ENCODE results near the gene TEAD4. TPM values are rescaled to one million over a fixed set of nuclear protein-coding genes. Genes with fewer than 3 reads are reported as not detected.

TEAD4 gene
- total and polyA plus RNA-seq, 2 donors (not counting 1 experiment from before 2014, with no cell fraction given) = not detected

- Histone ChIP-seq H3K4me3 (ENCODE audit: control extremely low read depth in 1 of 5, extremely low read depth in 1 of 5, insufficient read depth in 1 of 5, low read depth in 2 of 5, low read length in 4 of 5) (no peak overlapping the region), H3K4me2 (replicated peaks; ENCODE audit: low read depth, low read length, poor library complexity, severe bottlenecking) (no peak overlapping the region), H3K9ac (ENCODE audit: low read length) (no peak overlapping the region), H3K27ac (ENCODE audit: low read length in 2 of 2) (no peak overlapping the region), H3K27me3 (replicated peaks in 1 of 4; ENCODE audit: control extremely low read depth in 1 of 4, control insufficient read depth in 3 of 4, insufficient read depth in 4 of 4, low read length in 3 of 4) (no peaks in the 10 kb centered on the region), H4K20me1 (ENCODE audit: control insufficient read depth, insufficient read depth, low read length, poor library complexity, severe bottlenecking) (no peaks in the 10 kb centered on the region), H3K36me3 (replicated peaks in 1 of 2; ENCODE audit: control extremely low read depth in 1 of 2, control insufficient read depth in 1 of 2, extremely low read depth in 1 of 2, insufficient read depth in 2 of 2, low read length in 1 of 2) (no peaks in the 10 kb centered on the region), H3K4me1 (ENCODE audit: control insufficient read depth in 2 of 2, insufficient read depth in 2 of 2, low read length in 2 of 2) (peaks cover 0 to 5% of the 10 kb centered on the region in 2 donors), H3K9me3 (ENCODE audit: control extremely low read depth in 1 of 3, control insufficient read depth in 2 of 3, insufficient read depth in 1 of 3, low read length in 2 of 3) (no peaks in the 10 kb centered on the region), H3K79me2 (ENCODE audit: control insufficient read depth, insufficient read depth, low read length) (no peaks in the 10 kb centered on the region), H2AFZ (ENCODE audit: insufficient read depth, low read depth, low read length, poor library complexity, severe bottlenecking) (no peak overlapping the region)
- ATAC-seq (ENCODE audit: low read depth) (no peak), DNase-seq (no peak)
- no peak overlapping the region for H3K4me3 Mint-ChIP-seq
- no peak overlapping the region for H3K27ac Mint-ChIP-seq
- TF ChIP-seq EZH2 (IDR thresholded peaks at IDR 0.05; ENCODE audit: borderline replicate concordance, insufficient read depth, low read depth, low read length, poor library complexity, severe bottlenecking) = no peak
- TF ChIP-seq CTCF (IDR thresholded peaks at IDR 0.05) = no peak
- ChIA-PET CTCF (interaction anchor here (1.4 kb wide), 1 partner anchor 104 kb away, joined by 3 read pairs; no protein-coding TSS in a partner anchor), POLR2A (no interaction called here)
- intact Hi-C loops (cut with micrococcal nuclease) = no loop called here
- peaks cover 4% of the 10 kb centered on the region for H3K4me1 Mint-ChIP-seq
- H3K27me3 Mint-ChIP-seq = peaks cover 9% of the 10 kb centered on the region
- 89% methylated on average over 4 of the region's 4 CpGs for WGBS (ENCODE audit: insufficient coverage)
- no peaks in the 10 kb centered on the region for H3K9me3 Mint-ChIP-seq (ENCODE audit: insufficient read depth)
These were observed 9.8 kb upstream of the TEAD4 start for GRCh38 chr12:2949411-2949810.

- no peak for TF ChIP-seq CTCF (IDR thresholded peaks at IDR 0.05)
- ChIA-PET CTCF (interaction anchor here (1.2 kb wide), 1 partner anchor 78 kb away, joined by 3 read pairs; no protein-coding TSS in a partner anchor), POLR2A (no interaction called here)
- Histone ChIP-seq H4K20me1 (ENCODE audit: control insufficient read depth, insufficient read depth, low read length, poor library complexity, severe bottlenecking) (no peaks in the 10 kb centered on the region), H3K4me1 (ENCODE audit: control insufficient read depth in 2 of 2, insufficient read depth in 2 of 2, low read length in 2 of 2) (peaks cover 8 to 10% of the 10 kb centered on the region in 2 donors), H3K79me2 (ENCODE audit: control insufficient read depth, insufficient read depth, low read length) (no peaks in the 10 kb centered on the region), H3K4me3 (ENCODE audit: control extremely low read depth in 1 of 5, extremely low read depth in 1 of 5, insufficient read depth in 1 of 5, low read depth in 2 of 5, low read length in 4 of 5) (no peak overlapping the region), H3K36me3 (replicated peaks in 1 of 2; ENCODE audit: control extremely low read depth in 1 of 2, control insufficient read depth in 1 of 2, extremely low read depth in 1 of 2, insufficient read depth in 2 of 2, low read length in 1 of 2) (no peaks in the 10 kb centered on the region), H3K9me3 (ENCODE audit: control extremely low read depth in 1 of 3, control insufficient read depth in 2 of 3, insufficient read depth in 1 of 3, low read length in 2 of 3) (no peaks in the 10 kb centered on the region), H3K9ac (ENCODE audit: low read length) (no peak overlapping the region), H3K27ac (ENCODE audit: low read length in 2 of 2) (no peak overlapping the region), H3K27me3 (replicated peaks in 1 of 4; ENCODE audit: control extremely low read depth in 1 of 4, control insufficient read depth in 3 of 4, insufficient read depth in 4 of 4, low read length in 3 of 4) (peaks cover 0 to 28% (median 11%) of the 10 kb centered on the region in 4 experiments), H3K4me2 (replicated peaks; ENCODE audit: low read depth, low read length, poor library complexity, severe bottlenecking) (no peak overlapping the region), H2AFZ (ENCODE audit: insufficient read depth, low read depth, low read length, poor library complexity, severe bottlenecking) (no peak overlapping the region)
- intact Hi-C loops (cut with micrococcal nuclease) = no loop called here
- Mint-ChIP-seq H3K27me3 (peaks cover 35% of the 10 kb centered on the region), H3K9me3 (ENCODE audit: insufficient read depth) (no peaks in the 10 kb centered on the region), H3K27ac (no peak overlapping the region), H3K4me1 (peaks cover 18% of the 10 kb centered on the region), H3K4me3 (no peak overlapping the region)
- ATAC-seq (ENCODE audit: low read depth) (no peak), DNase-seq (no peak)
- 100% methylated on average over 1 of the region's 1 CpG for WGBS (ENCODE audit: insufficient coverage)
These were observed 3.3 kb upstream of the TEAD4 start for GRCh38 chr12:2955888-2956287.

All from B cell (primary cell).